Duodenal mucosa (tissue), 2 donors: Measurements from ENCODE around the gene TCIRG1.
A peak's percentile ranks its signal among the peaks of the same experiment; 100 is the strongest.

Source experiments
- H3K27ac ChIP-seq: one replicate; pipeline ENCODE4 v1.7.0; 2013; ENCODE audit warnings: low read depth, low read length
- H3K27me3 ChIP-seq, 2 donors: one replicate each; pipeline ENCODE4 v1.7.0; 2013; ENCODE audit warnings: low read length in 2 of 2, control low read depth in 1 of 2; ENCODE audit not compliant: insufficient read depth in 2 of 2, control insufficient read depth in 1 of 2
- H3K36me3 ChIP-seq, 2 donors: one replicate each; pipeline ENCODE4 v1.7.0; 2013; ENCODE audit warnings: low read length in 2 of 2, control low read depth in 1 of 2; ENCODE audit not compliant: insufficient read depth in 2 of 2, control insufficient read depth in 1 of 2
- H3K4me1 ChIP-seq, 2 donors: one replicate each; pipeline ENCODE4 v1.7.0; 2013; ENCODE audit warnings: low read length in 2 of 2, control low read depth in 1 of 2; ENCODE audit not compliant: insufficient read depth in 2 of 2, control insufficient read depth in 1 of 2
- H3K4me3 ChIP-seq, 2 donors: one replicate each; pipeline ENCODE4 v1.7.0; 2013; ENCODE audit warnings: low read length in 2 of 2, low read depth in 1 of 2
- H3K9ac ChIP-seq, 2 donors: one replicate each; pipeline ENCODE4 v1.7.0; 2013; ENCODE audit warnings: low read length in 2 of 2, low read depth in 1 of 2
- H3K9me3 ChIP-seq, 2 donors: one replicate each; pipeline ENCODE4 v1.7.0; 2013; ENCODE audit warnings: low read length in 2 of 2, control low read depth in 1 of 2; ENCODE audit not compliant: control insufficient read depth in 1 of 2

Gene TCIRG1

GRCh38 chr11:68020575-68020974 is 18.2 kb upstream of the TCIRG1 start:
- H3K4me3 ChIP-seq, result no peak overlapping the region
- H3K9me3 ChIP-seq, result no peaks in the 10 kb centered on the region
- H3K4me1 ChIP-seq, result peaks cover 8 to 9% of the 10 kb centered on the region in 2 donors
- no peak overlapping the region for H3K27ac ChIP-seq
- no peaks in the 10 kb centered on the region for H3K27me3 ChIP-seq
- no peak overlapping the region for H3K9ac ChIP-seq
- peaks cover 9 to 11% of the 10 kb centered on the region in 2 donors for H3K36me3 ChIP-seq

GRCh38 chr11:68021167-68021787 is 17.5 kb upstream of the TCIRG1 start:
- no peak overlapping the region for H3K4me3 ChIP-seq
- peaks cover 8 to 9% of the 10 kb centered on the region in 2 donors for H3K4me1 ChIP-seq
- peaks cover 9 to 11% of the 10 kb centered on the region in 2 donors for H3K36me3 ChIP-seq
- no peaks in the 10 kb centered on the region for H3K9me3 ChIP-seq
- H3K27ac ChIP-seq, result no peak overlapping the region
- H3K9ac ChIP-seq, result peak overlapping the region in 1 of 2 donors; percentile 12
- H3K27me3 ChIP-seq, result no peaks in the 10 kb centered on the region

GRCh38 chr11:68022531-68022930 is 16.3 kb upstream of the TCIRG1 start:
- Histone ChIP-seq H3K36me3 (peaks cover 9 to 15% of the 10 kb centered on the region in 2 donors), H3K27ac (no peak overlapping the region), H3K4me1 (no peaks in the 10 kb centered on the region), H3K4me3 (no peak overlapping the region), H3K9ac (no peak overlapping the region), H3K27me3 (no peaks in the 10 kb centered on the region), H3K9me3 (no peaks in the 10 kb centered on the region)

- Histone ChIP-seq H3K27me3 (no peaks in the 10 kb centered on the region), H3K4me3 (no peak overlapping the region), H3K9ac (no peak overlapping the region), H3K27ac (no peak overlapping the region), H3K4me1 (peaks cover 1 to 3% of the 10 kb centered on the region in 2 donors), H3K36me3 (peaks cover 9 to 21% of the 10 kb centered on the region in 2 donors), H3K9me3 (no peaks in the 10 kb centered on the region)
Measured at GRCh38 chr11:68024508-68024907, 14.3 kb upstream of the TCIRG1 start.

- no peak overlapping the region for H3K27ac ChIP-seq
- H3K9ac ChIP-seq, result no peak overlapping the region
- H3K27me3 ChIP-seq, result no peaks in the 10 kb centered on the region
- peaks cover 9 to 21% of the 10 kb centered on the region in 2 donors for H3K36me3 ChIP-seq
- H3K4me1 ChIP-seq, result peaks cover 5 to 7% of the 10 kb centered on the region in 2 donors
- H3K4me3 ChIP-seq, result no peak overlapping the region
- no peaks in the 10 kb centered on the region for H3K9me3 ChIP-seq
Measured at GRCh38 chr11:68025047-68025446, 13.8 kb upstream of the TCIRG1 start.

GRCh38 chr11:68026391-68027105 is 12.3 kb upstream of the TCIRG1 start:
- Histone ChIP-seq H3K27me3 (no peaks in the 10 kb centered on the region), H3K9me3 (no peaks in the 10 kb centered on the region), H3K36me3 (peaks cover 9 to 21% of the 10 kb centered on the region in 2 donors), H3K4me1 (peaks cover 9 to 15% of the 10 kb centered on the region in 2 donors), H3K27ac (no peak overlapping the region), H3K4me3 (no peak overlapping the region), H3K9ac (no peak overlapping the region)

- Histone ChIP-seq H3K4me1 (peaks cover 15 to 26% of the 10 kb centered on the region in 2 donors), H3K4me3 (no peak overlapping the region), H3K36me3 (peaks cover 13 to 27% of the 10 kb centered on the region in 2 donors), H3K27me3 (no peaks in the 10 kb centered on the region), H3K9me3 (no peaks in the 10 kb centered on the region), H3K27ac (no peak overlapping the region), H3K9ac (no peak overlapping the region)
Measured at GRCh38 chr11:68027667-68028066, 11.2 kb upstream of the TCIRG1 start.

GRCh38 chr11:68028802-68029545 is 9.9 kb upstream of the TCIRG1 start:
- H3K9ac ChIP-seq, result no peak overlapping the region

GRCh38 chr11:68030318-68031143 is 8.3 kb upstream of the TCIRG1 start, which contains the start of gene NDUFS8:
NDUFS8 (plus strand) TSS chr11:68030681; CDS start chr11:68032152, 1,471 bp downstream.
- H3K36me3 ChIP-seq, result peaks cover 20 to 33% of the 10 kb centered on the region in 2 donors
- no peaks in the 10 kb centered on the region for H3K9me3 ChIP-seq
- H3K4me1 ChIP-seq, result peaks cover 15 to 26% of the 10 kb centered on the region in 2 donors
- peak within 1 kb of the TSS; percentile 88 to 97 for H3K4me3 ChIP-seq
- peak within 1 kb of the TSS; percentile 61 for H3K27ac ChIP-seq
- H3K27me3 ChIP-seq, result no peaks in the 10 kb centered on the region
- peak within 1 kb of the TSS; percentile 88 to 99 for H3K9ac ChIP-seq

More at GRCh38 chr11:68028802-68029545, 9.9 kb upstream of the TCIRG1 start:
- peaks cover 26 to 37% of the 10 kb centered on the region in 2 donors for H3K36me3 ChIP-seq
- no peak overlapping the region for H3K4me3 ChIP-seq
- H3K27ac ChIP-seq, result no peak overlapping the region
- H3K27me3 ChIP-seq, result no peaks in the 10 kb centered on the region
- peaks cover 15 to 26% of the 10 kb centered on the region in 2 donors for H3K4me1 ChIP-seq
- no peaks in the 10 kb centered on the region for H3K9me3 ChIP-seq
